Common myeloid progenitor, CD34-positive (primary cell): Measurements from ENCODE around the gene SDK1.

Experiments
- CTCF ChIA-PET: fragments of 350-600 bp; sonication (Branson Sonifier 250); formaldehyde crosslinking; loops from one replicate; lab custom pipeline; 2021; ENCODE audit warnings: antibody characterized with exemption; lab: Charles Lee
- POLR2A ChIA-PET: fragments of 350-600 bp; sonication (Branson Sonifier 250); formaldehyde crosslinking; loops from one replicate; lab custom pipeline; 2021; ENCODE audit warnings: antibody characterized with exemption; lab: Charles Lee
- DNase-seq, 3 donors: peaks; one replicate each; pipeline versions ENCODE4 v3.0.0 to v3.0.0-alpha.2; 2013
- H3K27ac ChIP-seq, 2 experiments: 1 replicate in 1 of 2; 2 replicates in 1 of 2; pipeline ENCODE4 v1.7.0; 2013; ENCODE audit warnings: inconsistent platforms in 2 of 2, low read length in 2 of 2, mild to moderate bottlenecking in 2 of 2, low read depth in 1 of 2, moderate library complexity in 1 of 2; ENCODE audit not compliant: severe bottlenecking in 2 of 2, insufficient read depth in 1 of 2, poor library complexity in 1 of 2
- H3K27me3 ChIP-seq, 5 experiments: replicated peaks in 2 of 5; 1 replicate in 3 of 5; 2 replicates in 2 of 5; pipeline versions ENCODE4 v1.6.1 to v1.7.0; 2013; ENCODE audit warnings: low read length in 4 of 5, mild to moderate bottlenecking in 2 of 5, moderate library complexity in 2 of 5, inconsistent platforms in 1 of 5; ENCODE audit not compliant: insufficient read depth in 5 of 5, control insufficient read depth in 4 of 5
- H3K36me3 ChIP-seq, 4 experiments: 1 replicate in 2 of 4; 2 replicates in 2 of 4; pipeline versions ENCODE4 v1.6.1 to v1.7.0; 2013; ENCODE audit warnings: low read length in 3 of 4, control low read depth in 1 of 4, mild to moderate bottlenecking in 1 of 4; ENCODE audit not compliant: control insufficient read depth in 4 of 4, insufficient read depth in 4 of 4
- H3K4me1 ChIP-seq, 4 experiments: 1 replicate in 3 of 4; 2 replicates in 1 of 4; pipeline versions ENCODE4 v1.6.1 to v1.7.1; 2013; ENCODE audit warnings: low read length in 3 of 4, mild to moderate bottlenecking in 3 of 4, control low read depth in 1 of 4, inconsistent platforms in 1 of 4, moderate library complexity in 1 of 4; ENCODE audit not compliant: control insufficient read depth in 4 of 4, insufficient read depth in 4 of 4; ENCODE audit errors: control extremely low read depth in 1 of 4
- H3K4me3 ChIP-seq, 7 experiments: 1 replicate in 4 of 7; 2 replicates in 3 of 7; pipeline versions ENCODE4 v1.5.1 to v1.7.0; 2013; ENCODE audit warnings: mild to moderate bottlenecking in 7 of 7, low read length in 6 of 7, moderate library complexity in 6 of 7, inconsistent platforms in 2 of 7, low read depth in 2 of 7, control low read depth in 1 of 7; ENCODE audit not compliant: insufficient read depth in 4 of 7, control insufficient read depth in 1 of 7; ENCODE audit errors: extremely low read depth in 1 of 7
- H3K9me3 ChIP-seq, 5 experiments: 1 replicate in 4 of 5; 2 replicates in 1 of 5; pipeline versions ENCODE4 v1.6.1 to v1.7.1; 2013; ENCODE audit warnings: low read length in 4 of 5, mild to moderate bottlenecking in 2 of 5, inconsistent platforms in 1 of 5, low read depth in 1 of 5, moderate library complexity in 1 of 5; ENCODE audit not compliant: control insufficient read depth in 4 of 5, insufficient read depth in 2 of 5; ENCODE audit errors: control extremely low read depth in 1 of 5
- WGBS: methylation state at CpG from one replicate; pipeline ENCODE4 v1.1.5; 2013; ENCODE audit not compliant: insufficient coverage; 5-methylcytosine and 5-hydroxymethylcytosine counted together

Gene SDK1

DNA sequence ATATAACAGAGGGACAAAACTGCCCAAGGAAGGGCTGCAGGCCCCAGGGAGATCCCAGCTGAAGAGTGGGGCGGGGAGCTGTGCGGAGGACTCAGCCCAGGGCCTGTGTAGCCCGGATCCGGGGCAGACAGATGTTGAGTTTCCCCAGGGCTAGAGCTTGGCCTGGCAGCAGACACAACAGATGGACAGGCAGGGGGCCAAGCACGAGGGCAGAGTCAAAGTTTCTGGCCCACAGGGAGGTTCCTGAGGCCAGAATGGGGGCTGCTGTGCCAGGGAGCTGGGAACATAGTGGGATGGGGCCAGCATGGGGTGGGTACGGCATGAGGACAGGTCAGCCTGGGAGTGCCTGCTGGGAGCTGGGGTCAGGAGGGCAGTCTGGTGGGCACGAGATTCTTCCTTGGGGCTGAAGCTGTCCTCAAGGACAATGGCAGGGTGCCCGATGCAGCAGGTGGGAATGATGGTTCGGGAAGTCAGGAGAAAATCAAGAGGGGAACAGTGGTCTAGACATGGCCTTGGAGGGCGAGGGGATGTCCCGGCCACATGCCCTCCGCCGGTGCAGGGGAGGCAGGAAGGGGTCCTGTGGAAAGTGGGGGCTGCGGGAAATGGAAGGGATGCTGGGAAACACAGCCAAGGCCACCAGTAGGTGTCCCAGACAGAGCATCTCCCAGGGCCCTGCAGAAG lies 862.0 kb downstream of the SDK1 start:
- ChIA-PET CTCF (interaction anchor here (1.6 kb wide), 1 partner anchor 16 kb away, joined by 3 read pairs; no protein-coding TSS in a partner anchor), POLR2A (no interaction called here)
- no peaks in the 10 kb centered on the region for H3K4me1 ChIP-seq
- H3K9me3 ChIP-seq = peaks cover 0 to 2% (median 0%) of the 10 kb centered on the region in 5 experiments
- no peak overlapping the region for H3K27ac ChIP-seq
- no peaks in the 10 kb centered on the region for H3K36me3 ChIP-seq
- no peak overlapping the region for H3K4me3 ChIP-seq
- DNase-seq = no peak
- 96% methylated on average over 9 of the region's 14 CpGs for WGBS
- H3K27me3 ChIP-seq = peaks cover 0 to 2% (median 0%) of the 10 kb centered on the region in 5 experiments

DNA sequence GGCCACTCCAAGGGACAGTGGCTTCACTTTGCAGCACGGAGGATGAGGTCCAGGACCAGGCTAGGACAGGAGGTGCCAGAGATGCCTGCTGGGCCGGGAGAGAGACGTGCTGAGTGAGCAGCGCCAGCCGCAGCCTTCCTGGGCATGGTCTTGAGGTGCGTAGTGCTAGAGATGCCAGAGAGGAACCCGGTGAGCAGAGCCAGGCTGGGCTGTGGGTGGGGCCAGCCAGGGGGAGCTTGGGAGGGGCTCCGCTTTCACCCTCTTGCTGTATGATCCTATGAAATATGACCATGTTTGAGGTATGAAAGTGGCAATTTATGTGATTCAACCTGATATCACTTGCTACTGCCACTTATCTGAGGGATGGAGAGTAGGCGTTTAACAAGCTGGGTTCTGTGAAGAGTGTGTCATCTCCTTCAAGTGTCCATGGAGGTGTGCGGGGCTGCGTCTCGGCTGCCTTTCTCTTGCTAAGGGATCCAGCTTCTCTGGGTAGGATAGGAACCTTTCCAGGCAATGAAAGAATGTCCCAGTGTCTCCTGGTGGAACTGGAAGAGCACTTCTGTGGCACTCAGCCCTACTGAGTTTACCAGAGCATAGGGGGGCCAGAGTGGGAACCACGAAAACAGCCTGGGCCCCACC lies 862.6 kb downstream of the SDK1 start:
- ChIA-PET POLR2A (no interaction called here), CTCF (interaction anchor here (0.9 kb wide), 1 partner anchor 48 kb away, joined by 3 read pairs; no protein-coding TSS in a partner anchor)
- Histone ChIP-seq H3K27me3 (peaks cover 0 to 2% (median 0%) of the 10 kb centered on the region in 5 experiments), H3K4me1 (no peaks in the 10 kb centered on the region), H3K9me3 (peaks cover 0 to 2% (median 0%) of the 10 kb centered on the region in 5 experiments), H3K36me3 (no peaks in the 10 kb centered on the region), H3K4me3 (no peak overlapping the region), H3K27ac (no peak overlapping the region)
- no peak for DNase-seq
- WGBS = 96% methylated on average over 12 of the region's 13 CpGs

DNA sequence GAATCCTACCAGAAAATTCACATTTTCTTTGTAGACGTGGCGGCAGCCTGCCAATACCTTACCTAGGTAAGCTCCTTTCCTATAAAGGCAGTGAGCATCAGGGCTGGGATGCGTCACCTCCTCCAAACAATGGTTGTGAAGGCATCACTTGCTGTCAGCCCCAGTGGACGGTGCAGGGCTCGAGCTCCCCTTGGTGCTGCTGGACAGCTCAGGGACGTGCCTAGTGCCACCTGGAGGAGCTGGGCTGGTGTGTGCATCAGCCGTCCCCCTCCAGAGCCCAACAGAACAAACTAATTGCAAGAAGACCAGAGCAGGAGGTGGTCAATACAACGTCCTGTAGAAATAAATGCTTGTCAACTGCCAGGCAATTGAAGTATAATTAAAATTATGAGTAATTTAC lies 863.5 kb downstream of the SDK1 start:
- no peak for DNase-seq
- no peaks in the 10 kb centered on the region for H3K36me3 ChIP-seq
- POLR2A ChIA-PET = no interaction called here
- no peak overlapping the region for H3K27ac ChIP-seq
- H3K9me3 ChIP-seq = peaks cover 0 to 2% (median 0%) of the 10 kb centered on the region in 5 experiments
- peaks cover 0 to 2% (median 0%) of the 10 kb centered on the region in 5 experiments for H3K27me3 ChIP-seq
- H3K4me3 ChIP-seq = no peak overlapping the region
- CTCF ChIA-PET = interaction anchor here (0.9 kb wide), 1 partner anchor 47 kb away, joined by 3 read pairs; no protein-coding TSS in a partner anchor
- H3K4me1 ChIP-seq = no peaks in the 10 kb centered on the region
- 88% methylated on average over 7 of the region's 8 CpGs for WGBS

DNA sequence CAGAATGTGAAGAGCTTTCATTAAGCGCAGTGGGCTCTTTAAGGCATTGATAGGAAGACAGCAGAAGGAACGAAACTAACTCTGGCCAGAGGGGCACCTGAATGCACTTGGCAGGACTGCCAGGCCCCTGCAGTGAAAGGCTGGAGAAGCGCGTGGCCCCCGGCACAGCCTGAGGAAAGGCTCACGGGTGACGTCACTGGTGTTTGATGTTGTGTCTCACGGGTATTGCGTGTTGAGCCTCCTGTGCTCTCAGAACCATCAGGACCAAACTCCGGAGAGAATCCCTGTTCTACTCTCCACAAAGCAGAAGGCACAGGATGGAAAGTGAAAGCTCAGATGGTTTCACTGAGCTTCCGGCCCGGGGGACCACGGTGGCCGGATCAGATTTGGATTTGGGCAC lies 865.3 kb downstream of the SDK1 start:
- POLR2A ChIA-PET = no interaction called here
- Histone ChIP-seq H3K27me3 (no peaks in the 10 kb centered on the region), H3K4me1 (no peaks in the 10 kb centered on the region), H3K27ac (no peak overlapping the region), H3K36me3 (no peaks in the 10 kb centered on the region), H3K4me3 (no peak overlapping the region), H3K9me3 (no peaks in the 10 kb centered on the region)
- no peak for DNase-seq
- 100% methylated on average over 14 of the region's 14 CpGs for WGBS
- CTCF ChIA-PET = interaction anchor here (0.9 kb wide), 1 partner anchor 13 kb away, joined by 3 read pairs; no protein-coding TSS in a partner anchor

DNA sequence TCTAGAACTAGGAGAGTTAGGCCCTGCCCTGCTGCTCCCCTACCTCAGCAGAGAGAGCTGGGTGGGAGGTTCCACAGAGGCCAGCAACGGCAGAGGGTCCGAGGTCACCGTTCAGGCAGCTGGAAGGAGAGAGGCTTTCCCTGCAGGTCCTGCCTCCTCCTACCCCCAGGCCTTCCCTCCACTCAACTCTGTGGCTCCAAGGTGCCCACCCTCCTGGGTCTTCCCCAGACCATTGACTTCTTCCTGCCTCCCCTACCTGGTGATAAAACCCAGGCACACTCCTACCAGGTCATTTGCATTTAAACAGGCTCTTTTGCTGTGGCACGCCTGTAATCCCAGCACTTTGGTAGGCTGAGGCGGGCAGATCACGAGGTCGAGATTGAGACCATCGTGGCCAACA lies 865.8 kb downstream of the SDK1 start:
- Histone ChIP-seq H3K27me3 (no peaks in the 10 kb centered on the region), H3K4me1 (no peaks in the 10 kb centered on the region), H3K4me3 (no peak overlapping the region), H3K27ac (no peak overlapping the region), H3K36me3 (no peaks in the 10 kb centered on the region), H3K9me3 (no peaks in the 10 kb centered on the region)
- CTCF ChIA-PET = interaction anchor here (0.9 kb wide), 1 partner anchor 13 kb away, joined by 3 read pairs; no protein-coding TSS in a partner anchor
- POLR2A ChIA-PET = no interaction called here
- 100% methylated on average over 8 of the region's 8 CpGs for WGBS
- no peak for DNase-seq

DNA sequence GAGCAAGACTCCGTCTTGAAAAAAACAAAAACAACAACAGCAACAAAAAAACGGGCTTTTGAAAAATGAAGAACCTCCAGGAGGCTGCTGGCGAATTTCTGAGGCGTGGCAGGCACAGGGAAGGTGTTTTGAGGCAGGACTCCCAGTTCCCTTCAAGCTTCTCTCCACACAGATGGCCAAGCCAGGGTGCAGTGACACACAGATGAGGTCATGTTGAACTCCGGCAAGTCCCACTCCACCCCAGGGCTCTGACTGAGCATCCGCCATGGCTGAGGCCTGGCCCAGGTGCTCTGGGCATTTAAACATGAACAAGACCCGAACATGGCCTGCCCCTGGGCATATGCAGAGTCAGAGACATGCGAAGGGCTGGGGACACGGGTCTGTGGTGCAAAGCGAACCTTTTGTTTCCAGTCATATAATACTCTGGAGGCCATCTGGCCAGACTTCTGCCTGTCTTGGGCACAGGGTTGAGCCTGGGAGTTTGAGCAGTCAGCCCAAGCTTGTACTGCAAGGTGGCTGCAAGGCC lies 866.4 kb downstream of the SDK1 start:
- no peak for DNase-seq
- no peak overlapping the region for H3K4me3 ChIP-seq
- ChIA-PET POLR2A (no interaction called here), CTCF (no interaction called here)
- H3K4me1 ChIP-seq = no peaks in the 10 kb centered on the region
- whole genome bisulfite sequencing = 94% methylated on average over 9 of the region's 10 CpGs
- no peaks in the 10 kb centered on the region for H3K36me3 ChIP-seq
- no peak overlapping the region for H3K27ac ChIP-seq
- no peaks in the 10 kb centered on the region for H3K9me3 ChIP-seq
- H3K27me3 ChIP-seq = no peaks in the 10 kb centered on the region

DNA sequence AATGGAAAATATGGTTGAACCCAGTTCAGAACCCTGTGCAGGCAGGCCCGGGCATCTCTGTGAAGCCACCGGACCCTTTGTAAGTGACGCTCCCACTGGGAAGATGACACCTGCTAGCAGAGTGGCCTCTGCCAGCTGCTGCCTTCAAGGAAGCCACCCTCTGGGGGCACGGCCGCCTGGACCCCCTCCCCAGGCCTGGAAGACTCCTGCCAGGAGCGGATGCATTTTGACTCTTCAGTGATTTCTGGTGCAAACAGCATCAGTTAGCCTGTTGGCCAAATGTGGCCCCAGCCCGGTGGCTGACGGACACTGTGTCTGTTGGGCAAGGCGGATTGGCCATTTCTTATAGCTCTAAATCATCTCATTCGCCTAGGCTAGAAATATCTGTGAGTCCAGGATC lies 867.0 kb downstream of the SDK1 start:
- ChIA-PET POLR2A (no interaction called here), CTCF (interaction anchor here (0.6 kb wide), 1 partner anchor 216 kb away, joined by 3 read pairs; no protein-coding TSS in a partner anchor)
- Histone ChIP-seq H3K36me3 (no peaks in the 10 kb centered on the region), H3K9me3 (no peaks in the 10 kb centered on the region), H3K27me3 (no peaks in the 10 kb centered on the region), H3K4me1 (no peaks in the 10 kb centered on the region), H3K27ac (no peak overlapping the region), H3K4me3 (no peak overlapping the region)
- no peak for DNase-seq
- WGBS = 97% methylated on average over 10 of the region's 10 CpGs
